Panc1 (cell line): Measurements from ENCODE around the gene CFAP97D2.

Experiments used
- SIN3A ChIP-seq: IDR thresholded peaks from 2 replicates; pipeline ENCODE4 v1.6.1; 2012; ENCODE audit warnings: low read depth, mild to moderate bottlenecking, low read length, moderate library complexity, borderline replicate concordance; ENCODE audit not compliant: insufficient read depth
- TF ChIP-seq, protein P1 (sequence below), 2 experiments: IDR thresholded peaks; 2 replicates each; pipeline ENCODE4 v1.6.1; 2011 to 2012; ENCODE audit warnings: low read depth in 2 of 2, control low read depth in 1 of 2, low read length in 1 of 2, mild to moderate bottlenecking in 1 of 2, moderate library complexity in 1 of 2; ENCODE audit not compliant: insufficient read depth in 1 of 2
- TF ChIP-seq, protein P2 (sequence below): fragments of 450-650 bp; IDR thresholded peaks from 2 replicates; pipeline ENCODE4 v1.5.1; 2017; ENCODE audit warnings: mild to moderate bottlenecking

DNA sequence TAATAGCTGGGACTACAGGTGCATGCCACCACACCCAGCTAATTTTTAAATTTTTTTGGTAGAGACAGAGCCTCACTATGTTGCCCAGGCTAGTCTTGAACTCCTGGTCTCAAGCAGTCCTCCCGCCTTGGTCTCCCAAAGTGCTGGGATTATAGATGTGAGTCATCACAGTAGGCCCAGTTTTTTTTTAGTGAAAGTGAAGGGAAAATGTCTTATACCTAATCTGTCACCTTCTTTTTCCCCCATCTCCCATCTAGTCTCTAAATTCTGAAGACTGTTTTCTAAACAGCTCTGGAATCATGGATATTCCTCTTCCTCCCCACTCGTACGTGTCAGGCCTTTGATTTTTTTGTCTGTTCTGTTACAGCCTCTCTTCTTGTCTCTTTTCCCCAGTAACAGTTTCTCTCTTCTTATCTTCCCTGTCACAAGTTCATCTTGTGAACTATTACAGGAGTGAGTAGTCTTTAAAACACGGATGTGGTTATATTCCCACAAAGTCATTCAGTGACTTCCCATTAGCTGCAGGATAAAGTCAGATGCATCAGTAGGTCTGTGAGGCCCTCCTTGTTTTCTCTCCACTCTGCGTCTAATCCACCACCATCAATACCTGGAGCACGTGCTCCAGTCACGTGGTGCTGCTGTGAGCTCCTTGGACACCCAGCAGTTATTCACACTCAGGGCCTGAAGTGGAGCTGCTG, 58.5 kb downstream of the CFAP97D2 start:
- TF ChIP-seq, protein P1, sequence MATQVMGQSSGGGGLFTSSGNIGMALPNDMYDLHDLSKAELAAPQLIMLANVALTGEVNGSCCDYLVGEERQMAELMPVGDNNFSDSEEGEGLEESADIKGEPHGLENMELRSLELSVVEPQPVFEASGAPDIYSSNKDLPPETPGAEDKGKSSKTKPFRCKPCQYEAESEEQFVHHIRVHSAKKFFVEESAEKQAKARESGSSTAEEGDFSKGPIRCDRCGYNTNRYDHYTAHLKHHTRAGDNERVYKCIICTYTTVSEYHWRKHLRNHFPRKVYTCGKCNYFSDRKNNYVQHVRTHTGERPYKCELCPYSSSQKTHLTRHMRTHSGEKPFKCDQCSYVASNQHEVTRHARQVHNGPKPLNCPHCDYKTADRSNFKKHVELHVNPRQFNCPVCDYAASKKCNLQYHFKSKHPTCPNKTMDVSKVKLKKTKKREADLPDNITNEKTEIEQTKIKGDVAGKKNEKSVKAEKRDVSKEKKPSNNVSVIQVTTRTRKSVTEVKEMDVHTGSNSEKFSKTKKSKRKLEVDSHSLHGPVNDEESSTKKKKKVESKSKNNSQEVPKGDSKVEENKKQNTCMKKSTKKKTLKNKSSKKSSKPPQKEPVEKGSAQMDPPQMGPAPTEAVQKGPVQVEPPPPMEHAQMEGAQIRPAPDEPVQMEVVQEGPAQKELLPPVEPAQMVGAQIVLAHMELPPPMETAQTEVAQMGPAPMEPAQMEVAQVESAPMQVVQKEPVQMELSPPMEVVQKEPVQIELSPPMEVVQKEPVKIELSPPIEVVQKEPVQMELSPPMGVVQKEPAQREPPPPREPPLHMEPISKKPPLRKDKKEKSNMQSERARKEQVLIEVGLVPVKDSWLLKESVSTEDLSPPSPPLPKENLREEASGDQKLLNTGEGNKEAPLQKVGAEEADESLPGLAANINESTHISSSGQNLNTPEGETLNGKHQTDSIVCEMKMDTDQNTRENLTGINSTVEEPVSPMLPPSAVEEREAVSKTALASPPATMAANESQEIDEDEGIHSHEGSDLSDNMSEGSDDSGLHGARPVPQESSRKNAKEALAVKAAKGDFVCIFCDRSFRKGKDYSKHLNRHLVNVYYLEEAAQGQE (IDR thresholded peaks at IDR 0.05; ENCODE audit: insufficient read depth in 1 of 2, low read depth in 2 of 2, low read length in 1 of 2), result no peak
- TF ChIP-seq, protein P2, sequence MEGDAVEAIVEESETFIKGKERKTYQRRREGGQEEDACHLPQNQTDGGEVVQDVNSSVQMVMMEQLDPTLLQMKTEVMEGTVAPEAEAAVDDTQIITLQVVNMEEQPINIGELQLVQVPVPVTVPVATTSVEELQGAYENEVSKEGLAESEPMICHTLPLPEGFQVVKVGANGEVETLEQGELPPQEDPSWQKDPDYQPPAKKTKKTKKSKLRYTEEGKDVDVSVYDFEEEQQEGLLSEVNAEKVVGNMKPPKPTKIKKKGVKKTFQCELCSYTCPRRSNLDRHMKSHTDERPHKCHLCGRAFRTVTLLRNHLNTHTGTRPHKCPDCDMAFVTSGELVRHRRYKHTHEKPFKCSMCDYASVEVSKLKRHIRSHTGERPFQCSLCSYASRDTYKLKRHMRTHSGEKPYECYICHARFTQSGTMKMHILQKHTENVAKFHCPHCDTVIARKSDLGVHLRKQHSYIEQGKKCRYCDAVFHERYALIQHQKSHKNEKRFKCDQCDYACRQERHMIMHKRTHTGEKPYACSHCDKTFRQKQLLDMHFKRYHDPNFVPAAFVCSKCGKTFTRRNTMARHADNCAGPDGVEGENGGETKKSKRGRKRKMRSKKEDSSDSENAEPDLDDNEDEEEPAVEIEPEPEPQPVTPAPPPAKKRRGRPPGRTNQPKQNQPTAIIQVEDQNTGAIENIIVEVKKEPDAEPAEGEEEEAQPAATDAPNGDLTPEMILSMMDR, result no peak
- TF ChIP-seq SIN3A, result no peak
